ENCODE data around the gene GPR161.

DNA sequence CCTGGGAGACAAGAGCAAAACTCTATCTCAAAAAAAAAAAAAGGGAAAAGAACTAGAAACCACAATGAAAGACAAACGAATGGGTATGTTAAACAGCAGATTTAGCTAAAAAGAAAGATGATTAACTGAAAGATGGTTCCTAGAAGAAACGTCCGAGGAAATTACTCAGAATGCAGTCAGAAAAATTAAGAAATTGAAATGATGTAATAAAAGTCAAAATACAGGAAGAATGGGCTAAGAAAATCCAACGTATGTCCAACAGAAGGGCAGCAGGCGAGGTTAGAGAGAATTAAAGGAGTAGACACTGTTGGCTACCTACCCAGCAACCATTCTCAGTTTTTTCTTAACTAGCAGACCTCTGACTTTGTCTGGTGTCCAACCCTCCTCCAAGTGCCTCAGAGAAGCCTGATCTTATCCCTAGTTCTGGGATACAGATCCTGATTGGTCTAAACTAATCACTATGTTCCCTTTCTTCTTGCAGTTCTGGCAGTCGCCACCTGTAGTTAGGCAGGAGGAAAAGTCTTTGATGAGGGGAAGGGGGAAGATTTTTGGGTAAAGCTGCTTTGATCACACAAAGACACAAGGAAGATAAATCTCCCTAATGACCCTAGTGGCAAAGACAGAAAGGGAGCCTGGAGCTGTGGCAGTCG lies 25.7 kb downstream of the GPR161 start:
- TF ChIP-seq, protein P1, sequence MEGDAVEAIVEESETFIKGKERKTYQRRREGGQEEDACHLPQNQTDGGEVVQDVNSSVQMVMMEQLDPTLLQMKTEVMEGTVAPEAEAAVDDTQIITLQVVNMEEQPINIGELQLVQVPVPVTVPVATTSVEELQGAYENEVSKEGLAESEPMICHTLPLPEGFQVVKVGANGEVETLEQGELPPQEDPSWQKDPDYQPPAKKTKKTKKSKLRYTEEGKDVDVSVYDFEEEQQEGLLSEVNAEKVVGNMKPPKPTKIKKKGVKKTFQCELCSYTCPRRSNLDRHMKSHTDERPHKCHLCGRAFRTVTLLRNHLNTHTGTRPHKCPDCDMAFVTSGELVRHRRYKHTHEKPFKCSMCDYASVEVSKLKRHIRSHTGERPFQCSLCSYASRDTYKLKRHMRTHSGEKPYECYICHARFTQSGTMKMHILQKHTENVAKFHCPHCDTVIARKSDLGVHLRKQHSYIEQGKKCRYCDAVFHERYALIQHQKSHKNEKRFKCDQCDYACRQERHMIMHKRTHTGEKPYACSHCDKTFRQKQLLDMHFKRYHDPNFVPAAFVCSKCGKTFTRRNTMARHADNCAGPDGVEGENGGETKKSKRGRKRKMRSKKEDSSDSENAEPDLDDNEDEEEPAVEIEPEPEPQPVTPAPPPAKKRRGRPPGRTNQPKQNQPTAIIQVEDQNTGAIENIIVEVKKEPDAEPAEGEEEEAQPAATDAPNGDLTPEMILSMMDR (IDR thresholded peaks at IDR 0.05), result no peak
- TF ChIP-seq POLR2AphosphoS5 (IDR thresholded peaks at IDR 0.05), result no peak
- TF ChIP-seq EP300 (IDR thresholded peaks at IDR 0.05), result no peak
- TF ChIP-seq POLR2A (IDR thresholded peaks at IDR 0.05), result no peak
